Fibroblast of lung (primary cell): Measurements from ENCODE around the gene MDFIC. TPM values are rescaled to one million over a fixed set of nuclear protein-coding genes. Genes with fewer than 3 reads are reported as not detected.

Experiments
- DNase-seq, 2 donors: peaks; one replicate each; pipeline versions ENCODE4 v3.0.0 to v3.0.0-alpha.2; 2010; ENCODE audit warnings: low read depth in 2 of 2
- H2AFZ ChIP-seq: 2 replicates; pipeline ENCODE4 v1.5.1; 2012; ENCODE audit warnings: low read length, control low read depth, inconsistent platforms
- H3K27ac ChIP-seq: 2 replicates; pipeline ENCODE4 v1.5.1; 2011; ENCODE audit warnings: low read length, control low read depth; ENCODE audit not compliant: insufficient read depth
- H3K27me3 ChIP-seq: 2 replicates; pipeline ENCODE4 v1.5.1; 2011; ENCODE audit warnings: mild to moderate bottlenecking, low read length; ENCODE audit not compliant: control insufficient read depth, insufficient read depth
- H3K36me3 ChIP-seq: 2 replicates; pipeline ENCODE4 v1.5.1; 2011; ENCODE audit warnings: low read length; ENCODE audit not compliant: control insufficient read depth, insufficient read depth
- H3K4me1 ChIP-seq: 2 replicates; pipeline ENCODE4 v1.5.1; 2011; ENCODE audit warnings: low read length; ENCODE audit not compliant: control insufficient read depth, insufficient read depth; ENCODE audit errors: extremely low read depth
- H3K4me2 ChIP-seq: 2 replicates; pipeline ENCODE4 v1.5.1; 2011; ENCODE audit warnings: low read length, control low read depth; ENCODE audit not compliant: insufficient read depth; ENCODE audit errors: extremely low read depth
- H3K4me3 ChIP-seq, 4 experiments: fragments of 200-600 bp in 1 of 4; sonication (generic) in 1 of 4; replicated peaks in 1 of 4; 2 replicates each; pipeline ENCODE4 v1.5.1; 2011 to 2016; ENCODE audit warnings: low read length in 4 of 4, low read depth in 3 of 4, mild to moderate bottlenecking in 3 of 4, control low read depth in 2 of 4, inconsistent platforms in 1 of 4, mixed read lengths in 1 of 4; ENCODE audit not compliant: insufficient read depth in 1 of 4; ENCODE audit errors: control extremely low read depth in 1 of 4
- H3K79me2 ChIP-seq: 2 replicates; pipeline ENCODE4 v1.5.1; 2012; ENCODE audit warnings: mild to moderate bottlenecking, low read length, inconsistent platforms; ENCODE audit not compliant: control insufficient read depth, insufficient read depth
- H3K9ac ChIP-seq: 2 replicates; pipeline ENCODE4 v1.5.1; 2011; ENCODE audit warnings: mild to moderate bottlenecking, low read length, control low read depth; ENCODE audit not compliant: insufficient read depth
- H3K9me3 ChIP-seq: 2 replicates; pipeline ENCODE4 v1.5.1; 2012; ENCODE audit warnings: low read depth, low read length; ENCODE audit not compliant: control insufficient read depth, insufficient read depth
- H4K20me1 ChIP-seq: 2 replicates; pipeline ENCODE4 v1.5.1; 2011; ENCODE audit warnings: low read length; ENCODE audit not compliant: control insufficient read depth, insufficient read depth; ENCODE audit errors: extremely low read depth
- CTCF ChIP-seq, 2 donors: IDR thresholded peaks in 1 of 2; conservative IDR thresholded peaks in 1 of 2; 1 replicate in 1 of 2; 2 replicates in 1 of 2; pipeline ENCODE4 v1.5.1; 2011 to 2012; ENCODE audit warnings: low read length in 2 of 2, control low read depth in 1 of 2, inconsistent platforms in 1 of 2, low read depth in 1 of 2, mild to moderate bottlenecking in 1 of 2
- EZH2 ChIP-seq: IDR thresholded peaks from 2 replicates; pipeline ENCODE4 v1.5.1; 2012; ENCODE audit warnings: low read length, control low read depth, mild to moderate bottlenecking; ENCODE audit errors: missing control alignments
- polyA plus RNA-seq, 2 donors: library from polyadenylated mRNA; depleted of rRNA in 1 of 2; stranded (reverse) in 1 of 2; unstranded in 1 of 2; fragments of >200 nt; gene quantifications; 2 replicates each; pipeline ENCODE4 v1.2.1, GENCODE V29; 2011 to 2012; ENCODE audit warnings: missing spikeins in 1 of 2
- total RNA-seq: library from RNA; depleted of rRNA; stranded (reverse); fragments of >200 nt; gene quantifications from 2 replicates; pipeline ENCODE4 v1.2.1, GENCODE V29; 2014

MDFIC gene
- total and polyA plus RNA-seq, 2 donors (not counting 1 experiment from before 2014, with no cell fraction given) = 38.7 to 67.4 TPM

- TF ChIP-seq CTCF (conservative IDR thresholded peaks at IDR 0.05 in 1 of 2, IDR thresholded peaks at IDR 0.05 in 1 of 2; ENCODE audit: low read depth in 1 of 2, low read length in 2 of 2) (no peak), EZH2 (no peak)
- H3K4me3 ChIP-seq = no peak overlapping the region
- no peak for DNase-seq
- H3K79me2 ChIP-seq = peaks cover 11% of the 10 kb centered on the region
- no peak overlapping the region for H3K27ac ChIP-seq
- H3K9me3 ChIP-seq = no peaks in the 10 kb centered on the region
- no peak overlapping the region for H3K9ac ChIP-seq
- H3K27me3 ChIP-seq = no peaks in the 10 kb centered on the region
- H4K20me1 ChIP-seq = no peaks in the 10 kb centered on the region
- H3K4me1 ChIP-seq = no peaks in the 10 kb centered on the region
- no peak overlapping the region for H3K4me2 ChIP-seq
- no peak overlapping the region for H2AFZ ChIP-seq
- H3K36me3 ChIP-seq = no peaks in the 10 kb centered on the region
These were observed 31.8 kb downstream of the MDFIC start for GRCh38 chr7:114953724-114954123.

DNA sequence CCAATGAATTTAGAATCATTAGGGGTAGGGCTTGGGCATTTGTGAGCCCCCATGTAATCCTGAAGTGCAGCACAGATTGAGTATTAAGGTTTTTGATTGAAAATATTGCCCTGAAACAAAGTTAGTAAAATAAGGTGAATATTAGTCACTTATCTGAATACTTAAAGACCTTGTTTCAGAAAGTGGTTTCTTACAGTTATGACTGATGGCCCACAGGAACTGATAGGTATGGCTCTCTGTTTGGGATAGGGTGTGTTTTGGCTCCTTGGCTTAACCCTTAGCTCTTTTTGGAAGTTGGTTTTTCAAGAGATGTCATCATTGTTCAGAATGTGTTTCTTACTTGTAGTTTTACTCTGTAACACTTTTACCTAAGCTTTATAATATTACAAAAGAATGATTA is 34.8 kb downstream of the MDFIC start:
- Histone ChIP-seq H3K4me2 (no peak overlapping the region), H2AFZ (no peak overlapping the region), H3K27ac (no peak overlapping the region), H3K79me2 (peaks cover 18% of the 10 kb centered on the region), H3K27me3 (no peaks in the 10 kb centered on the region), H3K9me3 (no peaks in the 10 kb centered on the region), H4K20me1 (no peaks in the 10 kb centered on the region), H3K4me1 (no peaks in the 10 kb centered on the region), H3K9ac (no peak overlapping the region), H3K36me3 (no peaks in the 10 kb centered on the region), H3K4me3 (no peak overlapping the region)
- no peak for TF ChIP-seq CTCF (conservative IDR thresholded peaks at IDR 0.05 in 1 of 2, IDR thresholded peaks at IDR 0.05 in 1 of 2; ENCODE audit: low read depth in 1 of 2, low read length in 2 of 2)
- TF ChIP-seq EZH2 = no peak
- no peak for DNase-seq

DNA sequence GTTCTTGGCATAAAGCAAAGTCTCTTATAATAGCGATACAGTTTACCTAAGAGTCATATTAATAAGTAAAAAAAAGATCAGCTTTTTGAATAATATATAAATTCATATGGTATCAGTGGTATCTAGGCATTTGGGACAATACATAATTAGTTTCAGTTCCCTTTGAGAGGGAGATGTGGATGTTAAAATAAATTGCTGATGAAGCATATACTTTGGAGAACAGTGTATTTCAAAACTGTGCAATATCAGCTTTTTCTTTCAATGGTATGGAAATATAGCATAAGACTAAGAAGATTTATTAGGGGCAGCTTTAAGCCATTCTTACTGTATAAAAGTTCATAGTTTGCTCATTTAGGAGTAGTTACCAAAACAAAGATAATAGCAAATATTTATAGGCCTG is 35.5 kb downstream of the MDFIC start:
- no peaks in the 10 kb centered on the region for H3K27me3 ChIP-seq
- no peak overlapping the region for H2AFZ ChIP-seq
- no peak overlapping the region for H3K4me3 ChIP-seq
- H3K4me2 ChIP-seq = no peak overlapping the region
- H3K36me3 ChIP-seq = no peaks in the 10 kb centered on the region
- TF ChIP-seq CTCF (conservative IDR thresholded peaks at IDR 0.05 in 1 of 2, IDR thresholded peaks at IDR 0.05 in 1 of 2; ENCODE audit: low read depth in 1 of 2, low read length in 2 of 2) (no peak), EZH2 (no peak)
- H3K9ac ChIP-seq = no peak overlapping the region
- no peak overlapping the region for H3K27ac ChIP-seq
- H3K79me2 ChIP-seq = peaks cover 21% of the 10 kb centered on the region
- no peaks in the 10 kb centered on the region for H3K4me1 ChIP-seq
- H3K9me3 ChIP-seq = no peaks in the 10 kb centered on the region
- H4K20me1 ChIP-seq = no peaks in the 10 kb centered on the region
- DNase-seq = no peak
